Measurements from ENCODE around the gene PPP1R14D. TPM values are rescaled to one million over a fixed set of nuclear protein-coding genes. Genes with fewer than 3 reads are reported as not detected.

Gene PPP1R14D
- polyA plus RNA-seq, 1 donor from 2014 or later: not detected

DNA sequence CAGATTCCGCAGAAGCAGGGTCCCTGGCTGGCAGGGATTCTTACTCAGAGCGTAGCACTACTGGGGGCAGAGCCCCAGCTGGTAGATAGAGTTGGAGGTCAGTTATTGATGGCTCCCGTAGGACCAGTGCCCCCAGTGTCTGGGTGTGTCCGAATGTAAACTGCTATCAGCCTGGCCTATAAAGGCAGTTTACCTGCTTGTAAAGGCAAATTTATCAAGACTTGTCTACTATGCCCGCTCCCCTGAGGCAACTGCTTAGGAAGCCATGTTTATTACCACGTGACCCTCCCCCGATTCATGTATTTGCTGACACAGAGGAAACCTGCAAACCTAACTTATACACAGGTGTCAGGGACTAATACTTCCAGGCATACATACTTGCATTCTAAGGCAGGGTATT, 607 bp upstream of the PPP1R14D start:
- no peaks in the 10 kb centered on the region for H3K27me3 ChIP-seq (ENCODE audit: insufficient read depth, low read depth, low read length)
- H3K9me2 ChIP-seq (ENCODE audit: insufficient read depth, low read length): no peaks in the 10 kb centered on the region
- H3K4me3 ChIP-seq (ENCODE audit: low read length): no peak overlapping the region
- H3K27ac ChIP-seq (ENCODE audit: low read length): no peak overlapping the region
- H3K79me2 ChIP-seq (replicated peaks; ENCODE audit: insufficient read depth, low read length): no peaks in the 10 kb centered on the region
- H3K9me3 ChIP-seq (ENCODE audit: low read length): no peaks in the 10 kb centered on the region
- no peaks in the 10 kb centered on the region for H3K36me3 ChIP-seq (ENCODE audit: insufficient read depth, low read length)
- no peak overlapping the region for H2AFZ ChIP-seq (ENCODE audit: low read depth, low read length)
- no peaks in the 10 kb centered on the region for H3F3A ChIP-seq (ENCODE audit: insufficient read depth, low read length, poor library complexity, severe bottlenecking)
- TF ChIP-seq MXI1 (conservative IDR thresholded peaks at IDR 0.05; ENCODE audit: poor library complexity, severe bottlenecking) (no peak), EP300 (conservative IDR thresholded peaks at IDR 0.05; ENCODE audit: poor library complexity, severe bottlenecking) (no peak), POLR2AphosphoS5 (IDR thresholded peaks at IDR 0.05) (no peak), SMC3 (conservative IDR thresholded peaks at IDR 0.05; ENCODE audit: poor library complexity) (no peak)
- TF ChIP-seq, protein P1, sequence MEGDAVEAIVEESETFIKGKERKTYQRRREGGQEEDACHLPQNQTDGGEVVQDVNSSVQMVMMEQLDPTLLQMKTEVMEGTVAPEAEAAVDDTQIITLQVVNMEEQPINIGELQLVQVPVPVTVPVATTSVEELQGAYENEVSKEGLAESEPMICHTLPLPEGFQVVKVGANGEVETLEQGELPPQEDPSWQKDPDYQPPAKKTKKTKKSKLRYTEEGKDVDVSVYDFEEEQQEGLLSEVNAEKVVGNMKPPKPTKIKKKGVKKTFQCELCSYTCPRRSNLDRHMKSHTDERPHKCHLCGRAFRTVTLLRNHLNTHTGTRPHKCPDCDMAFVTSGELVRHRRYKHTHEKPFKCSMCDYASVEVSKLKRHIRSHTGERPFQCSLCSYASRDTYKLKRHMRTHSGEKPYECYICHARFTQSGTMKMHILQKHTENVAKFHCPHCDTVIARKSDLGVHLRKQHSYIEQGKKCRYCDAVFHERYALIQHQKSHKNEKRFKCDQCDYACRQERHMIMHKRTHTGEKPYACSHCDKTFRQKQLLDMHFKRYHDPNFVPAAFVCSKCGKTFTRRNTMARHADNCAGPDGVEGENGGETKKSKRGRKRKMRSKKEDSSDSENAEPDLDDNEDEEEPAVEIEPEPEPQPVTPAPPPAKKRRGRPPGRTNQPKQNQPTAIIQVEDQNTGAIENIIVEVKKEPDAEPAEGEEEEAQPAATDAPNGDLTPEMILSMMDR (IDR thresholded peaks at IDR 0.05; ENCODE audit: poor library complexity, severe bottlenecking): no peak
- TF ChIP-seq, protein P2, sequence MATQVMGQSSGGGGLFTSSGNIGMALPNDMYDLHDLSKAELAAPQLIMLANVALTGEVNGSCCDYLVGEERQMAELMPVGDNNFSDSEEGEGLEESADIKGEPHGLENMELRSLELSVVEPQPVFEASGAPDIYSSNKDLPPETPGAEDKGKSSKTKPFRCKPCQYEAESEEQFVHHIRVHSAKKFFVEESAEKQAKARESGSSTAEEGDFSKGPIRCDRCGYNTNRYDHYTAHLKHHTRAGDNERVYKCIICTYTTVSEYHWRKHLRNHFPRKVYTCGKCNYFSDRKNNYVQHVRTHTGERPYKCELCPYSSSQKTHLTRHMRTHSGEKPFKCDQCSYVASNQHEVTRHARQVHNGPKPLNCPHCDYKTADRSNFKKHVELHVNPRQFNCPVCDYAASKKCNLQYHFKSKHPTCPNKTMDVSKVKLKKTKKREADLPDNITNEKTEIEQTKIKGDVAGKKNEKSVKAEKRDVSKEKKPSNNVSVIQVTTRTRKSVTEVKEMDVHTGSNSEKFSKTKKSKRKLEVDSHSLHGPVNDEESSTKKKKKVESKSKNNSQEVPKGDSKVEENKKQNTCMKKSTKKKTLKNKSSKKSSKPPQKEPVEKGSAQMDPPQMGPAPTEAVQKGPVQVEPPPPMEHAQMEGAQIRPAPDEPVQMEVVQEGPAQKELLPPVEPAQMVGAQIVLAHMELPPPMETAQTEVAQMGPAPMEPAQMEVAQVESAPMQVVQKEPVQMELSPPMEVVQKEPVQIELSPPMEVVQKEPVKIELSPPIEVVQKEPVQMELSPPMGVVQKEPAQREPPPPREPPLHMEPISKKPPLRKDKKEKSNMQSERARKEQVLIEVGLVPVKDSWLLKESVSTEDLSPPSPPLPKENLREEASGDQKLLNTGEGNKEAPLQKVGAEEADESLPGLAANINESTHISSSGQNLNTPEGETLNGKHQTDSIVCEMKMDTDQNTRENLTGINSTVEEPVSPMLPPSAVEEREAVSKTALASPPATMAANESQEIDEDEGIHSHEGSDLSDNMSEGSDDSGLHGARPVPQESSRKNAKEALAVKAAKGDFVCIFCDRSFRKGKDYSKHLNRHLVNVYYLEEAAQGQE (IDR thresholded peaks at IDR 0.05; ENCODE audit: borderline replicate concordance): no peak
- H4K20me1 ChIP-seq (ENCODE audit: insufficient read depth): no peaks in the 10 kb centered on the region
- H3K4me2 ChIP-seq (ENCODE audit: low read length): no peak overlapping the region
- H3K9ac ChIP-seq (ENCODE audit: low read length): no peak overlapping the region

DNA sequence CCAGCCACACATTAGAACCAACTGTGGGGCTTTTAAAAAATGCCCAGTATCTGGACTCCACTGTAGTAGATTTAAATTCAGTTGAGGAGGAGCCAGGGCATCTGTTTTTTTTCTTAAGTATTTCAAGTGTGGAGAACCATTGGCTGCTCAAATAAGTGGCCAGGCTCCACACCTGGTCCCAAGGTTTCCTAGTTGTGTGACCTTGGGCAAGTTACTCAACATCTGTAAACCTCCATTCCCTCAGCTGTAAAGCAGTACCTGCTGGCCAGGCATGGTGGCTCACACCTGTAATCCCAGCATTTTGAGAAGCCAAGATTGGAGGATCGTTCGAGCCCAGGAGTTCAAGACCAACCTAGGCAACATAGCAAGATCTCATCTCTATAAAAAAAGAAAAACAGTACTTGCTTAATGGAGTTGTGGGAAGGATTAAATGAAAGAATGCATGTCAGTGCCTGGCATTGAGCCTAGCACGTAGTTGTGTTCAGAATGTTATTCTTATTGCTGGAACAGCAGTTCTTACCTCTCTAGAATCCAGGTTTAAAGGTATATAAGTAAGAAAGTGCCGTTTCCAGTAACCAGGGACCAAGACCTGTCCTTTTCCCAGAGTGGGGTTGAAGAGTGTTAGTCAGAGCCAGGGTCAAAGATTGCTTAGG, 2.0 kb downstream of the PPP1R14D start:
- H3K4me3 ChIP-seq (ENCODE audit: low read length): no peak overlapping the region

More for the DNA sequence above, 2.0 kb downstream of the PPP1R14D start:
- no peaks in the 10 kb centered on the region for H4K20me1 ChIP-seq (ENCODE audit: insufficient read depth)
- TF ChIP-seq POLR2AphosphoS5 (IDR thresholded peaks at IDR 0.05): no peak
- no peak for TF ChIP-seq EZH2 (IDR thresholded peaks at IDR 0.05; ENCODE audit: borderline replicate concordance, insufficient read depth, low read length, poor library complexity, severe bottlenecking)
- TF ChIP-seq MXI1 (conservative IDR thresholded peaks at IDR 0.05; ENCODE audit: poor library complexity, severe bottlenecking): no peak
- TF ChIP-seq RAD21 (conservative IDR thresholded peaks at IDR 0.05): no peak
- TF ChIP-seq, protein P1 (IDR thresholded peaks at IDR 0.05; ENCODE audit: poor library complexity, severe bottlenecking): no peak
- TF ChIP-seq SMC3 (conservative IDR thresholded peaks at IDR 0.05; ENCODE audit: poor library complexity): no peak
- no peak for TF ChIP-seq TAF1 (IDR thresholded peaks at IDR 0.05; ENCODE audit: low read depth)
- no peak for TF ChIP-seq EP300 (conservative IDR thresholded peaks at IDR 0.05; ENCODE audit: poor library complexity, severe bottlenecking)
- TF ChIP-seq, protein P2 (IDR thresholded peaks at IDR 0.05; ENCODE audit: borderline replicate concordance): no peak
- no peaks in the 10 kb centered on the region for H3K9me3 ChIP-seq (ENCODE audit: low read length)
- no peak overlapping the region for H3K4me2 ChIP-seq (ENCODE audit: low read length)
- no peaks in the 10 kb centered on the region for H3K36me3 ChIP-seq (ENCODE audit: insufficient read depth, low read length)
- H3K9ac ChIP-seq (ENCODE audit: low read length): no peak overlapping the region
- H3K27ac ChIP-seq (ENCODE audit: low read length): no peak overlapping the region
- no peaks in the 10 kb centered on the region for H3F3A ChIP-seq (ENCODE audit: insufficient read depth, low read length, poor library complexity, severe bottlenecking)
- H3K9me2 ChIP-seq (ENCODE audit: insufficient read depth, low read length): no peaks in the 10 kb centered on the region
- no peaks in the 10 kb centered on the region for H3K27me3 ChIP-seq (ENCODE audit: insufficient read depth, low read depth, low read length)
- H2AFZ ChIP-seq (ENCODE audit: low read depth, low read length): no peak overlapping the region
- H3K79me2 ChIP-seq (replicated peaks; ENCODE audit: insufficient read depth, low read length): no peaks in the 10 kb centered on the region

Measured in neural cell (in vitro differentiated cells).